Raji (cell line): ENCODE results near the gene ALOX15B.

Experiments
- POLR2A ChIP-seq: IDR thresholded peaks from 2 replicates; pipeline ENCODE4 v1.6.1; 2011; ENCODE audit warnings: low read depth, low read length, control low read depth; ENCODE audit not compliant: insufficient read depth

ALOX15B gene

DNA sequence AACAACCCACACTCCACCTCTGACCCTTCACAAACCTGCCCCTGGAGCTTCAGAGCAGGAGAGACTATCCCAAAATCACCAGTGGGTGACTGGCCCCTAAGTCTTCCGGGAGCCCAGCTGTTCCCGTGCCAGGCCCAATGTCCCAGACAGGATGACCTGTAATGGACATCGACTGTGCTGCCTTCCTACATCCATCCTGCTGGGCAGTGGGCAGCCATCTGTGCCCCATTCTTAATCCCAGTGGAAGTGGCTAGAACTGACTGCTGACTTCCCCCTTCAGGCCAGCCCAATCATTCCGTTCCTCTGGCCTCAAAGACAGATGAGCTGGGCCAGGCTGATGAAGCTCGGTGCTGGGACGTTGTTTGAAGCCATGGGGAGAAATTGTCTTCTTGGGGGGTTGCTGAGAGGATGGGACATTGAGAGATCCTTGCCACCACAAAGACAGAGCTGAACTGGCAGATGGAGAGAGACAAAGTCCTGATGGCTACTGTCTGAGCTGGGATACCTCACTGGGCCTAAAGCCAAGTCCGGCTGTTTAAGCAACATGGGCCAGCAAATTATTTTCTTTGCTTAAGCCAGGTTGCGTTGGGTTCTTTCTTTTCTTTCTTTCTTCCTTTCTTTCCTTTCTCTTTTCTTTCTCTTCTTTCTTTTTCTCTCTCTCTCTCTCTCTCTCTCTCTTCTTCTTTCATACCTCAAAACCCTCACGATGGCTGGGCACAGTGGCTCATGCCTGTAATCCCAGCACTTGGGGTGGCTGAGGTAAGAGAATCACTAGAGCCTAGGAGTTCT lies 17.9 kb upstream of the ALOX15B start:
- TF ChIP-seq POLR2A, result no peak

- TF ChIP-seq POLR2A, result no peak
These were observed 17.1 kb upstream of the ALOX15B start for GRCh38 chr17:8021565-8022359.

GRCh38 chr17:8022360-8023003 lies 16.4 kb upstream of the ALOX15B start:
- no peak for TF ChIP-seq POLR2A

DNA sequence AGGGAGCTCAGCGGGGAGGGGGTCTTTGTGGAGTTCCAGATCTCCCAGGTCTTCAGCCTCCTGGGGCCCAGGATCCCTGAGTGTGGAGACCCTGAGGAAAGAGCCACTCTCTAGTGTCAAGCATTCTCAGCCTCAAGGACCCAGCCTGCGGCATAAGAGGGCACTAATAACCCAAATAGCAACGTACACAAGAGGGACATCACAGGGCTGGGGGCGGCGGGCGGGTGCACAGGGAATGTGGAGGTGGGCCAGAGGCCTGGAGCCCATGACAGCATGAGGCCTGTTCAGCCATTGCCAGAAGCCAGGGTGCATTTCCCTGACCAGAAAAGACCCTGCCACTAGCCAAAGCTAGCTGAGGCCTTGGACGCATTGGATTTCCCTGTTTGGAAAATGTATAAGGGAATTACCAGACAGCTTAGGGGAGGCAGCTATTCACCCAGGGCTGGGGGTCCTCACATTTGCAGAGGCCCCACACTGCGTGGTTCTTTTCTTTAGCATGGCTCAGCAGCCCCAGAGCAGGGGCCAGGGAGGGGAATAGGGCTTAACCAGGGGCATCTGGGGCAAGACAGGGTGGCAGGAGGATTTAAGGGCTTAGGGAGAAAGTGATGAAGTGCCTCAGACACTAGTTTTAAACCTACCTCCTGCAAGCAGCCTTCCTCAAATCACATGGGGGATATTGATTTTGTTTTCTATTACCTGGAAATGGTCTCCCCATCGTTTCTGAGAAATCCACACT lies 13.5 kb upstream of the ALOX15B start:
- TF ChIP-seq POLR2A, result no peak

- TF ChIP-seq POLR2A, result no peak
These were observed 9.7 kb upstream of the ALOX15B start for GRCh38 chr17:8029121-8029520.

- no peak for TF ChIP-seq POLR2A
These were observed 7.6 kb upstream of the ALOX15B start for GRCh38 chr17:8031261-8031661.

GRCh38 chr17:8031950-8032349 lies 6.9 kb upstream of the ALOX15B start:
- TF ChIP-seq POLR2A, result no peak

DNA sequence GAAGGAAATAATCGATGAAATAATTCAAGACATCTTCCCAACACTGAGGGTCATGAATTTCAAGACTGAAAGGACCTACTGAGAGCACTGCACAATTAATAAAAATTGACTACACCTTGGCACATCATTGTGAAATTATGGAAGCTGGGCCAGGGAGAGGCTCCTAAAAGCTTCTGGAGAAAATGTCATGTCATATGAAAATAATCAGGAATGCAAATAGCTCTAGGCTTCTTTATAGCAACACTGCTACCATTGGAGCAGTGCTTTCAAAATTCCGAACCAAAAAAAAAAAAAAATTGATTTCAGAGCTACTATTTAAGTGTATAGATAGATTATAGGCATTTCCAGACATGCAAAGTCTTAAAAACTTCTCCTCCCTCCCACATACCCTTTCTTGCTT lies 6.4 kb upstream of the ALOX15B start:
- TF ChIP-seq POLR2A, result no peak

- TF ChIP-seq POLR2A, result no peak
These were observed 831 bp downstream of the ALOX15B start for GRCh38 chr17:8039611-8040168.

GRCh38 chr17:8041249-8041928 lies 2.5 kb downstream of the ALOX15B start:
- TF ChIP-seq POLR2A, result no peak

- no peak for TF ChIP-seq POLR2A
These were observed 3.1 kb downstream of the ALOX15B start for GRCh38 chr17:8041979-8042378.

DNA sequence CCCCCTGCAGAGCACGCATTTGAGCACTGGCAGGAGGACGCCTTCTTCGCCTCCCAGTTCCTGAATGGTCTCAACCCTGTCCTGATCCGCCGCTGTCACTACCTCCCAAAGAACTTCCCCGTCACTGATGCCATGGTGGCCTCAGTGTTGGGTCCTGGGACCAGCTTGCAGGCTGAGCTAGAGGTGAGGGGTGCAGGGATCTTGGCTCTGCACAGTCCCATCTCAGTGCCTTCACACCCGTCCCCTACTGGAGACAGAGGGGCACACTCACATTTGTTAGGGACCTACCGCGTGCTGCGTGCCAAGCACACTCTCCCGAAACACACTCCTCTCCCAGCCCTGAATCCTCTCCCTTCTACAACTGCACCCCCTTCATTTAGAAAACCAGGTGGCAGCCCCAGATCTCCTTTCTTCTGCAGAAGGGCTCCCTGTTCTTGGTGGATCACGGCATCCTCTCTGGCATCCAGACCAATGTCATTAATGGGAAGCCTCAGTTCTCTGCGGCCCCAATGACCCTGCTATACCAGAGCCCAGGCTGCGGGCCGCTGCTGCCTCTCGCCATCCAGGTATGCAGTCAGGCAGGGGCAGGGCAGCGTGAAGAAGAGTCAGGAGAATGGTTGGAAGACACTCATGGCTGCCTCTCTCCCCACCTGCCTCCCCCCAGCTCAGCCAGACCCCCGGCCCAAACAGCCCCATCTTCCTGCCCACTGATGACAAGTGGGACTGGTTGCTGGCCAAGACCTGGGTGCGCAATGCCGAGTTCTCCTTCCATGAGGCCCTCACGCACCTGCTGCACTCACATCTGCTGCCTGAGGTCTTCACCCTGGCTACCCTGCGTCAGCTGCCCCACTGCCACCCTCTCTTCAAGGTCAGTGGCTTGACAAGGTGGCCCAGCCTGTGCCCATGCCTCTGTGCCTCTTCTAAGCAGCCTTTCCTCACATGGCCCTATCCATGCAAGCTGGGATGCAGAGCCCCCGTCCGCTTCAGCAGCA lies 6.3 kb downstream of the ALOX15B start:
- TF ChIP-seq POLR2A, result no peak

DNA sequence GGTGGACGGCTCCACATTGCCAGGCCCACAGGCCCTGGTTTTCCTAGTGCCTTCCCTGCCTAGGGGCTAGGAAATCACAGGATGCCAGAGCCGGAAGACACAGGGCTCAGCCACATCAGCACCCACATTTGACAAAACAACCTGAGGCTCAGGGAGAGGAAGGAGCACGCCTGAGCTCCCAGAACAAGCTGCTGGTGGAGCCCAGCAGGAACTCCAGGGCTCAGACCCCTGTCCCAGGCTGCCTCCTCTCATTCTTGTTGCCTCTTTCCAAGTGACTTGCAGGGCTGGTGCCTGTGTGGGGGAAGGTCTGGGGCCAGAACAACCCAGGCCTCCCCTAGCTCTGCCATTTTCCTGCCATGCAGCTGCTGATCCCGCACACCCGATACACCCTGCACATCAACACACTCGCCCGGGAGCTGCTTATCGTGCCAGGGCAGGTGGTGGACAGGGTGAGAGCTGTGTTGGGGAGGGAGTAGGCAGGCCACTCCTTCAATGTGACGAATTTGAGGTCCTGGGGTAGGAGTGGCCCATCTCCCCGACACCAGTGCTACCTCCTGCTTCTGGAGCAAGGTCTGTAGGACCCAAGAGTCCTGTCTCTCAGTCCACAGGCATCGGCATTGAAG lies 7.6 kb downstream of the ALOX15B start:
- no peak for TF ChIP-seq POLR2A
